ENCODE data around the gene FAM117A.

GRCh38 chr17:49716668-49717364 is 47.1 kb downstream of the FAM117A start:
- TF ChIP-seq POLR2A (IDR thresholded peaks at IDR 0.05) (no peak), CTCF (IDR thresholded peaks at IDR 0.05) (no peak)
